ENCODE measurements around the gene PRKG1. TPM values are rescaled to one million over a fixed set of nuclear protein-coding genes. Genes with fewer than 3 reads are reported as not detected.

Gene PRKG1
- total and polyA plus RNA-seq, 2 experiments from 2014 or later = 10.7 to 21.8 TPM

DNA sequence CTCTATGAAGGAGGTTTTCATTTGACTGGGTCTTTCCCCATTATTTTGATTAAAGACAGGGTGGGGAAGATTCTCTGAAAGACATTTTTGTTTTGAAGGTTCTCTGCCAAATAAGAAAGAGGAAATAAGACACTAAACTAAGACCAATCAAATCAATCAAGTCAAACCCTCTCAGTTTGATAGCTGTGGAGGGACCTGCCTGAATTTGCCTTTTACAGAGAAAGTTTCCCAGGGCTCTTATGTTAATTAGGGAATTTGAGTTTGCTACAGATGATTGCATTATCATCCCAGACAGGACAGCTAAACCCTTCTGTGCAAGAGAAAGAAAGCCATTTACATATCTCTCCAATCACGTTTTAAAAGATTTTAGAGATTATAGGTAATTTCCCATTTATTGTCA lies 545.1 kb downstream of the PRKG1 start:
- no peaks in the 10 kb centered on the region for H3K79me2 ChIP-seq (ENCODE audit: insufficient read depth)
- H3K36me3 ChIP-seq (ENCODE audit: low read depth) = no peaks in the 10 kb centered on the region
- H3K4me3 ChIP-seq = no peak overlapping the region
- in situ Hi-C loops (cut with MboI) = no loop called here
- H3K9me3 ChIP-seq (ENCODE audit: low read depth) = no peaks in the 10 kb centered on the region
- no peaks in the 10 kb centered on the region for H3K27me3 ChIP-seq (replicated peaks; ENCODE audit: insufficient read depth)
- no peaks in the 10 kb centered on the region for H3K4me1 ChIP-seq (ENCODE audit: insufficient read depth)
- no peak overlapping the region for H3K4me2 ChIP-seq (ENCODE audit: unreplicated experiment)
- no peaks in the 10 kb centered on the region for H4K20me1 ChIP-seq (ENCODE audit: insufficient read depth)
- no peaks in the 10 kb centered on the region for H3F3A ChIP-seq (ENCODE audit: insufficient read depth)
- H3K9me2 ChIP-seq (ENCODE audit: insufficient read depth) = no peaks in the 10 kb centered on the region
- no peak for DNase-seq
- no peak overlapping the region for H3K9ac ChIP-seq
- no peak overlapping the region for H3K27ac ChIP-seq
- H2AFZ ChIP-seq = no peak overlapping the region
- WGBS, 2 experiments (ENCODE audit: low coverage in 1 of 2, low lambda C conversion rate in 2 of 2, missing lambda C conversion rate in 2 of 2) = 93 to 100% methylated on average over 1 of the region's 1 CpG
- TF ChIP-seq EZH2phosphoT487 (IDR thresholded peaks at IDR 0.05; ENCODE audit: insufficient read depth, low read depth) = no peak
- TF ChIP-seq EZH2 (IDR thresholded peaks at IDR 0.05; ENCODE audit: insufficient read depth, poor library complexity, severe bottlenecking) = no peak

DNA sequence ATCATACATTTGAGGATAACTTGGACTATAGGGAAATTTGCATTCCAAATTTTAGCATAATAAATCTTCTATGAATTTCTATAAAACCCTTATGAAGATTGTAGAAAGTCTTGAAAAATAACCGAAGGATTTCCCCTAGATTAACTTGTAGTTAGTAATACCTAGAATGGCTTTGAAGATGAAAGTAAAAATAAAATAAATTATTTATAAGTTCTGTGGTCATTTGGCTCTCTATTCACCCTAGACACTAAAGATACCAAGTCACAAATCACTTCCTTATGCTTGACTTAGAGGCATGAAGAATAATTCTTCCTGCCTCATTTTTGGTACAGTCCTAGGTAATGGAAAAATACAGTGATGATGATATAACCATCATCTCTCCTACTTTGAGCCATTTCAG lies 545.8 kb downstream of the PRKG1 start:
- Histone ChIP-seq H3F3A (ENCODE audit: insufficient read depth) (no peaks in the 10 kb centered on the region), H3K9me3 (ENCODE audit: low read depth) (no peaks in the 10 kb centered on the region), H4K20me1 (ENCODE audit: insufficient read depth) (no peaks in the 10 kb centered on the region), H3K79me2 (ENCODE audit: insufficient read depth) (no peaks in the 10 kb centered on the region), H3K9ac (no peak overlapping the region), H3K27ac (no peak overlapping the region), H3K9me2 (ENCODE audit: insufficient read depth) (no peaks in the 10 kb centered on the region), H3K36me3 (ENCODE audit: low read depth) (no peaks in the 10 kb centered on the region), H3K4me3 (no peak overlapping the region), H3K4me2 (ENCODE audit: unreplicated experiment) (no peak overlapping the region), H3K27me3 (replicated peaks; ENCODE audit: insufficient read depth) (no peaks in the 10 kb centered on the region), H3K4me1 (ENCODE audit: insufficient read depth) (no peaks in the 10 kb centered on the region), H2AFZ (no peak overlapping the region)
- no peak for TF ChIP-seq EZH2 (IDR thresholded peaks at IDR 0.05; ENCODE audit: insufficient read depth, poor library complexity, severe bottlenecking)
- TF ChIP-seq EZH2phosphoT487 (IDR thresholded peaks at IDR 0.05; ENCODE audit: insufficient read depth, low read depth) = no peak
- DNase-seq = no peak
- in situ Hi-C loops (cut with MboI) = no loop called here
- 97 to 98% methylated on average over 1 of the region's 1 CpG for WGBS, 2 experiments (ENCODE audit: low coverage in 1 of 2, low lambda C conversion rate in 2 of 2, missing lambda C conversion rate in 2 of 2)

GRCh38 chr10:51624013-51624412 lies 549.7 kb downstream of the PRKG1 start:
- no peak for TF ChIP-seq EZH2phosphoT487 (IDR thresholded peaks at IDR 0.05; ENCODE audit: insufficient read depth, low read depth)
- no peak for TF ChIP-seq EZH2 (IDR thresholded peaks at IDR 0.05; ENCODE audit: insufficient read depth, poor library complexity, severe bottlenecking)
- H3K4me3 ChIP-seq = no peak overlapping the region

GRCh38 chr10:51629934-51630639 lies 555.8 kb downstream of the PRKG1 start:
- H3K9me3 ChIP-seq (ENCODE audit: low read depth) = no peaks in the 10 kb centered on the region
- H3K27ac ChIP-seq = peak overlapping the region; percentile 9

More at GRCh38 chr10:51624013-51624412, 549.7 kb downstream of the PRKG1 start:
- in situ Hi-C loops (cut with MboI) = no loop called here
- no peak overlapping the region for H2AFZ ChIP-seq
- no peaks in the 10 kb centered on the region for H3K9me2 ChIP-seq (ENCODE audit: insufficient read depth)
- H3K9me3 ChIP-seq (ENCODE audit: low read depth) = no peaks in the 10 kb centered on the region
- H4K20me1 ChIP-seq (ENCODE audit: insufficient read depth) = no peaks in the 10 kb centered on the region
- no peaks in the 10 kb centered on the region for H3K4me1 ChIP-seq (ENCODE audit: insufficient read depth)
- H3K36me3 ChIP-seq (ENCODE audit: low read depth) = no peaks in the 10 kb centered on the region
- H3K27me3 ChIP-seq (replicated peaks; ENCODE audit: insufficient read depth) = no peaks in the 10 kb centered on the region
- no peak overlapping the region for H3K27ac ChIP-seq
- no peaks in the 10 kb centered on the region; the same call in 1 of the 2 replicates for H3F3A ChIP-seq (ENCODE audit: insufficient read depth)
- no peak overlapping the region for H3K4me2 ChIP-seq (ENCODE audit: unreplicated experiment)
- WGBS, 2 experiments (ENCODE audit: low coverage in 1 of 2, low lambda C conversion rate in 2 of 2, missing lambda C conversion rate in 2 of 2) = 88 to 97% methylated on average over 1 of the region's 1 CpG
- no peak overlapping the region for H3K9ac ChIP-seq
- no peak for DNase-seq
- H3K79me2 ChIP-seq (ENCODE audit: insufficient read depth) = no peaks in the 10 kb centered on the region

More at GRCh38 chr10:51629934-51630639, 555.8 kb downstream of the PRKG1 start:
- peak overlapping the region; percentile 24 for H3K4me2 ChIP-seq (ENCODE audit: unreplicated experiment)
- peaks cover 15% of the 10 kb centered on the region for H3F3A ChIP-seq (ENCODE audit: insufficient read depth)
- peaks cover 9% of the 10 kb centered on the region; the same call in 1 of the 2 replicates for H3K4me1 ChIP-seq (ENCODE audit: insufficient read depth)
- H3K9me2 ChIP-seq (ENCODE audit: insufficient read depth) = no peaks in the 10 kb centered on the region
- WGBS, 2 experiments (ENCODE audit: low coverage in 1 of 2, low lambda C conversion rate in 2 of 2, missing lambda C conversion rate in 2 of 2) = 26 to 27% methylated on average over 11 of the region's 11 CpGs
- no peaks in the 10 kb centered on the region for H4K20me1 ChIP-seq (ENCODE audit: insufficient read depth)
- H3K27me3 ChIP-seq (replicated peaks; ENCODE audit: insufficient read depth) = no peaks in the 10 kb centered on the region
- DNase-seq = peak; percentile 91
- TF ChIP-seq EZH2 (IDR thresholded peaks at IDR 0.05; ENCODE audit: insufficient read depth, poor library complexity, severe bottlenecking) = no peak
- TF ChIP-seq EZH2phosphoT487 (IDR thresholded peaks at IDR 0.05; ENCODE audit: insufficient read depth, low read depth) = no peak
- no peaks in the 10 kb centered on the region for H3K36me3 ChIP-seq (ENCODE audit: low read depth)
- in situ Hi-C loops (cut with MboI) = no loop called here
- H3K9ac ChIP-seq = no peak overlapping the region
- no peaks in the 10 kb centered on the region for H3K79me2 ChIP-seq (ENCODE audit: insufficient read depth)
- no peak overlapping the region for H2AFZ ChIP-seq
- 0 out of 2 replicates have a peak overlapping the region, but pooled peaks have one; percentile 1 for H3K4me3 ChIP-seq

Measured in GM23248 (cell line).